HG03520 (cell line): ENCODE results near the gene VMA21.

Experiments
- ATAC-seq: cut with Tn5 transposase; IDR thresholded peaks from one replicate; pipeline ENCODE4 v1.9.1; 2021; ENCODE audit warnings: mild to moderate bottlenecking, moderate library complexity; ENCODE audit not compliant: unreplicated experiment

Gene VMA21

DNA sequence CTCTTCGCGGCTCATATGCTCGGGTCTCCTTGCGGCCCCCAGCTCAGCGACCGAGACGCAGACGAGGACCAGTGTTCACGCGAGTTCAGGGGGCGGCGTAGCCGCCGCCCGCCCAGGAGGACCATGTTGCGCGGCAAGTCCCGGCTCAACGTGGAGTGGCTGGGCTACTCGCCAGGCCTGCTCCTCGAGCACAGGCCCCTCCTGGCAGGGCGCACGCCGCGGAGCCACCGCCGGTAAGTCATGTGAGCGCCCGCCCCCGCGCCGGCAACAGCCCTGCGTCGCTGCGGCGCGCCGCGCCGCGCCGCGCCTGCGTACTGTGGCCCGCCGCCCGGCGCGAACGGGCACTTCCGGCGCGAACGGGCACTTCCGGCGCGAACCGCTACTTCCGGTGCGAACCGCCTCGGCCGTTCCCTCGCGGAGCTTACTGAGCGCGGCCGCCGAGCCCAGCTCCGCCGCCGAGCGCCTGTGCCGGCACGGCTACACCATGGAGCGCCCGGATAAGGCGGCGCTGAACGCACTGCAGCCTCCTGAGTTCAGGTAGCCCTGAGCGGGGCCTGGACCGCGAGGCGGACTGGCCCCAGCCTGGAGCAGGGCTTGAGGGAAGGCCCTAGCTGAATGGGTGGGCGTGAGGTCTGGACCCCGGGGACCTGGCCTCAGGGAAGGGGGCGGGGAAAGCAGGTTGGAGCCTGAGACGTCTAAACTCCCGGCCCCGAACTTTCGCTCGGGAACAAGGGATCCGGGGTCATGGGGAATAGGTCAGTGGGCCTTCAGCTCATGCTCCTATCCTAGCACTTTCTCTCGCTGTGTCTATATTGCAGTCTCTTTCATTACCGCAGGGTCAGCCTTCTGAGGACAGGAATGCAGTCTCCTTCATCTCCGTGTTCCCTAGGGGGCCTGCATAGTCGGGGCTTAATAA, at the start of gene VMA21:
Gene VMA21, plus strand, starts transcription at position 382 of the 916 bp plus-strand sequence. Its CDS starts 103 bp downstream, at position 485.
- peak; percentile 73 for ATAC-seq

DNA sequence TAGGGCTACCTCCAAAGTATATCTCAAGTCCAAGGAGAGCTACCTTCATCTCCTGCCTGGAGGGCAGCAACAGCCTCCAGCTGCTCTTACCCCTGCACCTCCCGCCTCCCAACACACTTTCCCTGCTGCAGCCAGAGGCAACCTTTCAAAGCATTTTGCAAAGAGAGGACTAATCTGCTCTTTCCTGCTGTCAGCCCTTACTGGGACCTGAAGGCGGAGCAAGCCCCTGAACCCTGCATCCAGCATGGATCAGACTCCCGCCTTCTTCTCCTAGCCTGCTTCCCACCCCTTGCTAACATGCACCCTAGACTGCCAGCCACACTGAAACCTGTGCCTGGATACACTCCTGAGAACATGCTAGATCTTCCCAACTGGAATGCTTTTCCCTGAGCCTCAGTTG, 37.7 kb upstream of the VMA21 start:
- no peak for ATAC-seq

DNA sequence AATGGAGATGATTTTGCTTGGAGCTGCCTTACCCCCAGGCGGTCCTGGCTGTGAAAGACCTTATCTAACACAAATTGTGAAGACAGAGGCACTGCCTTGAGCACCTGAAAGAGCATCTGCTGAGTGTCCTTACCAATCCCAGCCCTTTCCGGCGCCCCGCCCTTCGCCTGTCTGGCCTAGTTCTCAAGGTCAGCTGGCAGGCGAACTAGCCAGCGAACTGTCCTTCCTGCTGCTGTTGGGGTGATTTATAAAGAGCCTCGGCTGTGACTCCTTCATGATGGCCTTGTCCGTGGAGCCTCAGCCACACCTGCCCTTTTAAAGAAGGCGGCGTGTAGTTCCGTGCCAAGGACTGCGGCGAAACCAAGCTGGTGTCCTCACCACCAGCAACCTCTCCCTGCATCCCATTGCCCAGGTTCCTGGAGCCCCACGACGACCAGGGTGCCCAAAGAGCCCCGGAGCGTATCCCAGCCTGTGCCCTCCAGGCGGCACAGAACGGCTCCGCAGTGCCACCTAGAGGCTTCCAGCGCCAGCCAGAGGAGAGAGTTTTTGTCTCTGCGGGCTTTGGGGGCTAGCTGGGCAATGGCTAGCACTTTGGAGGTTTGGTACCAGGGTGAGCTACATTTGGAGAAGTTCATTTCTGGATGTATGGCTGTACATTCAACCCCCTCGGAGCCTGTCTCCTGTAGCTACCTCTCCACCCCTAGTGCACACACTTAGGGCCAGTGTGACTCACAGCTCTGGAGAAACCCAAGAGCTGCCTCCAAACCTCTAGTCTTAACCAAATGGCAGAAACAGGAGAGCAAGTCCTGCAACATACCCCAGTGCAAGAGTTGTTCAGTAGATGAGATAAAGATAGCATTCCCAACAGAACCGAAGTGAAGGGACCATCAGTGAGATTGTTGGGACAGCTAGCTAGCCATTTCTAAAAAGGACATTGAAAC, 36.8 kb upstream of the VMA21 start:
- ATAC-seq = peak; percentile 69

GRCh38 chrX:151363316-151363715, 33.7 kb upstream of the VMA21 start:
- no peak for ATAC-seq

DNA sequence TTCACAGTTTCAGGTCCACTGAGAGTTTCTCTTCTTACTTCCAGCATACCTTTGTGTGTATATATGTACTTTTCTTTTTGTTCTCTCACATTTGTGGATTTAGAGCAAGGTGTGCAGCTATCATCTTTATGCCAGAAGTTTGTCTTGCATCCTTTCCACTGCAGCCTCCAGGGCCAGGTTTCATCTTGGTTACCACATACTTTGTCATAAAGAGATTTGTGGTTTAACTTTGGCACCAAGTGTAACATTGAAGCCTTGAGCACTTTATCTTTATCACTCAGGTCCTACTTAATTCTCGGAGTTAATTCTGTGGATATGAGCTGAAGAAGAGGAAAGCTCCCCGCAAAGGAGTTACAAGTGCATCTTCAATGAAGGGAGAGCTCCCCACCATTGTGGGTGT, 31.4 kb upstream of the VMA21 start:
- no peak for ATAC-seq

DNA sequence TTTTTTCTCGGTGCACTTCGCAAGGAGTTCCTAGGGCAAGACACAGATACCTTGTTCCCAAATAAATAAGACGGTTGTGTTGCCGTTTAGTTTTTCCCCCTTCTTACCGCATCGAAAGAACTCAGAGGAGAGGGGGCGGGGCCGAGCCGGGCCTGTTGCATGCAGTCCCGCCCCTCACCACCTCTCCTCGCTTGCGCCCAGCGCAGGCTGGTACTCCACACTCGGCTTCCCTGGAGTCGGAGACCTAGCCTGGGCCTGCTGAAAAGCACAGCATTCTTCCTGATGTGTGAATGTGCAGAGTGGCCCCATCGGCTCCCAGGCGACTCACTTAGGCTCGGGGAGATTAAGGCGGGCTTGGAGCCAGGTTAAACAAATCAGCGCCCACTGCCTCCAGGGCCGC, 26.1 kb upstream of the VMA21 start:
- no peak for ATAC-seq

- no peak for ATAC-seq
Observed at GRCh38 chrX:151384807-151385206, 12.2 kb upstream of the VMA21 start.

DNA sequence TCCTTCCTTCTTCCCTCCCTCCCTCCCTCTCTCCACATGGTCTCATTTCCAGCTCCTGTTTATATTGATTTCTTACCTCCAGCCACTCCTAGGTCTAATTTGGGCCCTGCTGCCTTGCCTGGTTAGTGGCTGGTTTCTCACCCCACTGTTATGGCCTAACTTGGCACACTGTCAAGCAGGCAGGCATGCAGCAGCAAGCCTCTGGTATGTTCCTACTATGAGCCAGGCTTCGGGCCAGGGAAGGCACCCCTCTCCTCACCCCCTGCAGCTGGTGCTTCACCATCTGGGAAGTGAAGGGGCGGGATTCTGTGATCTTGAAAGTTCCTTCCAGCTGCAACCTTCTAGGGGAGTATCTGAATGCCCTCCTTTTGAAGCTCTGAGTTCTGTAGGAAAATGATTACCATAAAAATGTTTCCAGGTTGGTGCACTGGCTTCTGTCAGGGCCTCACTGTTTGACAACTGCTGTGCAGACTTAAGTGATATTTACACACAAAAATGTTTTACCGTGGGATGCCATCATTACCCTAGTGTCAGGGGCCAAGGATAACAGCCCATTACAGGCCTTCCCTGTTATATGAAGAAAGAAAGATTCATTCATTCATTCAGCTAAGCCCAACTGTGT, 10.1 kb upstream of the VMA21 start:
- ATAC-seq = no peak

DNA sequence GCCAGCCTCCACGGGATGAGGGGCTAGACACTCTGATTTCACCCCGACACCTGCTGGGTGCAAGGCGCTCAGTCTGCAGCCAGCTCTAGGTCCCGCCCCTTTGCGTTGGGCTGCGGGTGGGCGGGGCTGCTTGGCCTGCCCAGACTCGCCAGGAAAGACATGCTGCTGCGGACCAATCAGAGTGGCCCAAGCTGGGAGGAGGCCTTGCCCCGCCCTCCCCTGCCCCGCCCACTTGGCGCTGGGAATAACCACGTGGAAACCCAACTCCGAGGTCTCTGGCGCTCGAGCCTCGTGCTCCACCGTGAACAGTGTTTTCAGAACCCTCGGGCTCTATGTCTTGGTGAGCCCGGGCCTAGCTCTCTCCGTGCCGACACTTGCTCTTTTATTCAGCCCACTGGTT, 5.3 kb upstream of the VMA21 start:
- ATAC-seq = no peak

- peak; percentile 59 for ATAC-seq
Observed at GRCh38 chrX:151393514-151393913, 3.5 kb upstream of the VMA21 start.

DNA sequence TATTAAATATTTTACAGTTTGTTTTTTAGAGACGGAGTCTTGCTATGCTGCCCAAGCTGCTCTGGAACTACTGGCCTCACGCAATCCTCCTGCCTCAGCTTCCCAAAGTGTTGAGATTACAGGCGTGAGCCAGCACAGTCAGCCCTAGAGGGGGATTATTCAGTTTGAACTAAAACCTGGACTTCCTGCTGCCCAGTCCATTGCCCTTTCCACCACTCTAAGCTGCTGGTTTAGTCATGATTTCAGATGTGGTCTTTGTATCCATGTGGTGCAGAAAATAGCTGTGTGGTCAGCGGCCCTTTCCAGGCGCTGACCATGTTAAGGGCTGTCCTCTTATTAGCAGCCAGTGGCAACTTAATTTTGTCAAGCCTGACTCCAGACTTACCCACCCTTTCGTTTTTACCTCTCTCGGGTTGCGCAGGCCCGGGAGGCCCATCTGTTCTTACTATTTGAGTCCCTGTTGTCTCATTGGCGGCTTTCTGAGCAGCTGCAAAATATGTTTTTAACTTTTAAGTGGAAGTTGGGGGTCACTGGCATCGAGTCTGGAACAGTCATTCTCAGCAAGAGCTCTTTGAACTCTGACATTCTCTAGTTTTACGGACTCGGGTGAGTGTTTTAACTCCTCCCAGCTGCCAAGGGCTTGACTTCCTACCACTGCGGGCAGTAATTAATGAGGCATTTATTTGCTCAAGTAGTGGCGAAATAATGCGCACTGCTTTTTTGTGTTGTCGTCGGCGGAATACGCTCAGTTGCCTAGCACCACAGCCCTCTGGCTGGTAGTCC, 773 bp upstream of the VMA21 start:
- no peak for ATAC-seq

DNA sequence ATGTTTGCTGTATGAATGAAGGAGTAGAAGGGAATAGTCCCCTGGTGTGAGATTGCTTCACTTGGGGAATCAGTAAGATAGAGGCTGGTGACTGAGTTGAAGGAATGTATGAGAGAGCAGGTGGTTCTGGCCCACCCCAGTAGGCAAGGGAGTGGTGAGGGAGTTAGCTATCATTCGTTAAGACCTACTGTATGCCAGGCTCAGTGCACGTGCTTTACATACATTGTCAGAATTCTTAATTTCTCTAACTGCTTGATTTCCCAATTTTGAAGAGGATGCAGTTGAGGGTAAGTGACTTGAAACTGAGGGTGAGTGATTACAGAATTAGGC, 700 bp downstream of the VMA21 start:
- no peak for ATAC-seq

- no peak for ATAC-seq
Observed at GRCh38 chrX:151398346-151398745, 1.3 kb downstream of the VMA21 start.

GRCh38 chrX:151402719-151403390, 5.8 kb downstream of the VMA21 start:
- ATAC-seq = no peak

GRCh38 chrX:151416579-151416978, 19.6 kb downstream of the VMA21 start:
- ATAC-seq = no peak

DNA sequence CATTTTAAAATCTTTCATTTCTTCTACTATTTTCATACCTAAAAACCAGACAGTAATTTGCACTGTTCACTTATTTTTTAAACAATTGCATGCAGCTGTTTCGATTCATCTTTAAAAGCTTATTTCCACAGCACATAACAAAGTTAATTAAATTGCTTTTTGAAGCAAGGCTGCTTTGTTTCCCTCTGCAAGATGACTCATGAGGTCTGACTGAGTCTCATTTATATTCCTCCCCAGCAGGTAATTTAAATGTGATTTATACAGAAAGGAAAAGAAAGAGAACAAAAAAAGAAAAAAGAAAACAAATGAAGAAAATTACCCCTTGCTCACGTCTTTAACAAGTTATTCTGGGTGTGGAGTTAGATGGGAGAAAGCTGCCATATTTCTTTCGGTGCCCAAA, 22.8 kb downstream of the VMA21 start:
- ATAC-seq = no peak

GRCh38 chrX:151424505-151424904, 27.5 kb downstream of the VMA21 start:
- no peak for ATAC-seq

DNA sequence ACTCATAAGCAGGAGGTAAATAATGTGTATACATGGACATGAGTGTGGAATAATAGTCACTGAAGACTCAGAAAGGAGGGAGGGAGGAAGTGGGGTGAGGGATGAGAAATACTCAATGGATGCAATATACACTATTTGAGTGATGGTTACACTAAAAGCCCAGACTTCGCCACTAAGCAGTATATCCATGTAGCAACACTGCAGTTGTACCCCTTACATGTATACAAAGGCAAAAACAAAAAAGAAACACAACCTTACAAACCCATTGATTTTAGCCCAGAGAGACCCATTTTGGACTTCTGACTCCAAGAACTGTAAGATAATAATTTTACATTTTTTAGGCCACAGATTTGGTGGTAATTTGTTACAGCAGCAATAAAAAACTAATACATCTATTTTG, 51.5 kb downstream of the VMA21 start:
- ATAC-seq = no peak

DNA sequence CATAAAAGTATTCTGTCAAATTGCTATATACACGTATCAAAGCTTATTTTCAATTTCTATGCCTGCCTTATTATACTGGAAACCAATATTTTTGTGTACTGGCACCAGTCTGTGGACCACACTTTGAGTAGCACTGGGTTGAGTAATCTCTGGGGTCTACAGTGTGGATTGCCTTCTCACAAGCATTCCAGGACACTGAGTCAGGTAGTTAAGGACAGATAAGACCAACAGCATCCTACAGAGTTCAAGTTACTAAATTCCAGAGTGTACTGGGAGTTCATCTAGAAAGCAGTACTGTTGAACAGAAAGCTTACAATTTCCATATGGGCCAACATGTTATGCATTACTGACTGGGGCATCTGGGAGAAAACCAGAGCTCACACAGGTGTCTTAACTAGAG, 61.8 kb downstream of the VMA21 start:
- ATAC-seq = no peak
